ENCODE measurements around the gene ZNF138.

GRCh38 chr7:64873155-64873500 lies 78.9 kb downstream of the ZNF138 start:
- TF ChIP-seq CTCF (IDR thresholded peaks at IDR 0.05 in 4 of 5, conservative IDR thresholded peaks at IDR 0.05 in 1 of 5) = no peak
- TF ChIP-seq POLR2A (IDR thresholded peaks at IDR 0.05) = no peak
